Non-pigmented ciliary epithelial cell (primary cell): ENCODE results near the gene DDTL.
"Not testable (repeated sequence)": the region's sequence is repeated elsewhere in the genome, so short reads cannot be mapped to it uniquely, and the experiment has no call there.

Source experiments
- DNase-seq: peaks from one replicate; pipeline ENCODE4 v3.0.0-alpha.2; 2010; ENCODE audit warnings: low read depth

Gene DDTL

DNA sequence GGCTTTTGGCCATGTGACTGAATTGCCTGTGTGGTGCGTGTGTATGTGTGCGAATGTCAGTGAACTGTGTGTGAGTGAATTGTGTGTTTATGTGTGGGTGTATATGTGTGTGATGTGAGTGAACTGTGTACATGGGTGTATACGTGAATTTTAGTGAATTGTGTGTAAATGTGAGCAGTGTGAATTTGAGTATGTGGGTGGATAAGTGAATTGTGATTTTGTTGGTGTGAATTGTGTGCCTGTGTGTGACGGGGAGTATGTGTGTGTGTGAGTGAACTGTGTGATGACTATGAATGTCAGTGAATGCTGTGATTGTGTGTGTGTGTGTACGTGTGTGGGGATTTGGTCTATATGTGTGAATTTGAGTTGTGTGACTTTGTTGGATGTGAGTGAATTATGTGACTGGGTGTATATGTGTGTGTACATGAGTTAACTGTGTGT is 3.5 kb downstream of the DDTL start:
- DNase-seq = no peak

DNA sequence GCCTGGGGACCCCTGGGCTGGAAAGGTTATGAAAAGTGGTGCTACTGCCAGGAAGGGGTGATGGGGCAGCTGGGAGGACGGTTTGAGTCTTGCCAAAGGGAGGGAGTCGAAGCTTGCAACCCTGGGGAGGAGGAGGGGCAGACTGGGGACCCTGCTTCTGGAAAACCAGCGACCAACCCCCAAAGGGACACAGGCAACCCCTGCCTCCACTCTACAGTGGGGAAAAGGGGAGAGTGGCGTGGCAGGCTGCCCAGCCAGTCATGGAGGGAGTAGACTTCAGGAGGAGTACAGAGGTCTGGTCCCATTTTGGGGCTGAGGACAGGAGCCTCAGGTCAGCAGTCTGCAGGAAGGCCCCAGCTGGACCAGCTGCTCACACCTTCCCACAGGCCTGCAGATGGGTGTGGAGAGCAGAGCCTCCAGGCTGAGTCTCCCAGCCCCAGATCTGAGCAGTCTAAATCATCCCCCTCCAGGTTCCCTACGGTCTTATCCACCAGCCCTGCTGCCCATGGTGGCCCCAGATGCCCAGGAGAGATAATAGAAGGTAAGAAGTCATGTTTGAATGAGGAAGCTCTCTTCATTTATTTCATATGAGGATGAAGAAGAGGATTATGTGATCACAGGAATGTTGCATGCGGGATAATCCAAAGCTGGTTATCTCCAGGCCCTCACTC is 4.3 kb downstream of the DDTL start:
- no peak for DNase-seq

DNA sequence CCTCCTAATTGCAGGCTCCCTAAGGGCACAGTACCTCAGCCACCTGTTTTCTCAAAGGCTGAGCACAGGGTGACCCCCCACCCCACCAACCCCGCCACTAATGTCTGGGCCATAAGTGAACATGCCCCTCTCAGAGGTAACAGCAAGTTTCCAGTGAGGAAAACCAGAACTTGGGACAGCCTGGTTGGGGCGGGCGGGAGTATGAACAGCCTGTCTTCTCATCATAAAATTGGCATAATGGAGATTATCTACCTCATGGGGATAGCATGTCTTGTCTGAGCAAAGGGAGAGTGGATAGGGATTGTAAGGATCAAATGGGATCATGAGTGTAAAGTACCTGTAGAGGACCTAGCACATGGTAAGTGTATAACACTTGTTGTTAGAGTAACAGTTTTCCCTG is 5.2 kb downstream of the DDTL start:
- not testable (repeated sequence) for DNase-seq

DNA sequence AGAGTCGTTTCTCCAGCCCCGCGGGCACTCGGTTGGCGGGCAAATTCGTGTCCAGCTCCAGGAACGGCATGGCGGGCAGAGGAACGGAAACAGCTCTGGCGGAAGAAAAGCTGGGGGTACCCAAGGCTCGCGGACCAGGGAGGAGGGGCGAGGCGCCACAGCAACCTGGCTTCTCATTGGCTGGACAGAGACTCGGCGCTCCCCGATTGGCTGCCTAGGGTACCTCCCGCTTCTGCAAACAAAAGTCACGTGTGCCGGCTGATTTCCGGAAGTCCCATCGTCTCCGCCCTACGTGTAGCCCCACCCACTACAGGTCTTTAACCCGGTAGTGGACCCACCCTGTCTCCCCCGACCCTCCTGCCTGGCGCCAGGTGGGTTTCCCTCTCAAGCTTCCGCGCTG is 7.7 kb downstream of the DDTL start, which contains the start of gene DDT:
TSS of gene DDT (minus strand) at position 97 of the 400 bp plus-strand sequence. CDS start at position 70, 27 bp downstream.
- not testable (repeated sequence) for DNase-seq

DNA sequence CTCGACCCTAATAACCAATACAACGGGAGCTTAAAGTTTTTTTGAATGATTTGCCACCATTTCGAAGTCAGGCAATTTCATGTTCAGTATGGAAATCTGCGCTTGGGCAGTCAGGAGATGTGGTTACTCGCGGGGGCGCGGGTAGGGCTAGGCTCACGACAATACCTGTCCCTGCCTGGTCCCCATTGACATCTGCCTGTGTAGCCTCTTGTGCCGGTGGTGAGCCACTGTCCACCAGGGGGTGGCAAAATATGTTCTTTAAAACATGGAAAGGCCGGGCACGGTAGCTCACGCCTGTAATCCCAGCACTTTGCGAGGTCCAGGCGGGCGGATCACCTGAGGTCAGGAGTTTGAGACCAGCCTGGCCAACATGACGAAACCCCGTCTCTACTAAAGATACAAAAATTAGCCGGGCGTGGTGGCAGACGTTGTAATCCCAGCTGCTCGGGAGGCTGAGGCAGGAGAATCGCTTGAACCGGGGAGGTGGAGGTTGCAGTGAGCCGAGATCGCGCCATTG is 8.2 kb downstream of the DDTL start:
- not testable (repeated sequence) for DNase-seq

DNA sequence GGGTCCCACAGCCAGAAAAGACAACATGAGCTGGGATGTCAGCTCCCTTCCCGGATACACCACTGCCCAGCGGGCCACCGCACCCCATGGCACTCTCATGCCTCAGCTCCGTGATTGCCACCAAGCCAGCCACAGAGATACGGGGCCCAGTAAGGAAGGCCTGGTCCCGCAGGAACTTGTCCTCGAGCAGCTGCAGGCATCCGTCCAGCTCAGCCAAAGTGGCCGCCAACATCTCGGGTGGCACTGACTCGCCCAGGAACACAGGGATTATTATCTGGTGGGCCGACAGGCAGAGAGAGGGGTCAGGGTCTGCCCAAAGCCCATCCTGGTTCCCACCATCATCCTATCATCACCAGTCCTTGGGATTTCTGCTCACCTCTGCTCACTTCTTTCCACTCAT is 10.6 kb downstream of the DDTL start:
- DNase-seq = not testable (repeated sequence)

DNA sequence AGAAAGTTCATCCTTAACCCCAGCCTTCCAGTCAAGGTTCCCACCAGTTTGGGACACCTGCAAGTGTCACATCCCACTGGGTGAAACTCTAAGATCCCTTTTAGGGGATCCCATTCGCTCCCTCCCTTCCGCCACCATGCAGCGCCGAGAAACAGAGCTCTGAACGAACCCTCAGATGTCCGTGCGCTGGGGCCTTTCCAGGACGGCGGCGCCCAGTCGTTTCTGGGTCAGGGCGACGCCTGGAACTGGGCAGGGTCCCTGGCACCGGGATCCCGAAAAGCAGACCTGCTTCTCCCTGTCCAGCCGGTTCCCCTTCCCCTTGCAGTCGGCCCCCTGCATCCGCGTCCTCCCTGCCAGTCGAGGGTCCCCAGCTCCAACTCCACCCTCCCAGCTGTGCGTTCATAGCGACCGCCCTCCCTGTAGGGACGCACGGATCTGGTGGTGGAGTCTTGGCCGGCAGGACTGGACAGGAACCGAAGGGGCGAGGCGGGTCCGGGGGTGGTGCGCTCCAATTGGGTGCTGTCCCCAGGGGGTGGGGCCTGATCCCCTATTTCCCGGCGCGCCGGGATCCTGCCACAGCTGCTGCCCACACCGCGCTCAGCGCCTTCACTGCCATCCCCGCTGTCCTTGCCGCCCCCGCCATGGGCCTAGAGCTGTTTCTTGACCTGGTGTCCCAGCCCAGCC is 13.0 kb downstream of the DDTL start, which contains the start of gene GSTT2:
TSS of gene GSTT2 (plus strand) at position 578 of the 684 bp plus-strand sequence.
- not testable (repeated sequence) for DNase-seq

- DNase-seq = not testable (repeated sequence)
Measured at GRCh38 chr22:23980567-23980966, 13.9 kb downstream of the DDTL start.

DNA sequence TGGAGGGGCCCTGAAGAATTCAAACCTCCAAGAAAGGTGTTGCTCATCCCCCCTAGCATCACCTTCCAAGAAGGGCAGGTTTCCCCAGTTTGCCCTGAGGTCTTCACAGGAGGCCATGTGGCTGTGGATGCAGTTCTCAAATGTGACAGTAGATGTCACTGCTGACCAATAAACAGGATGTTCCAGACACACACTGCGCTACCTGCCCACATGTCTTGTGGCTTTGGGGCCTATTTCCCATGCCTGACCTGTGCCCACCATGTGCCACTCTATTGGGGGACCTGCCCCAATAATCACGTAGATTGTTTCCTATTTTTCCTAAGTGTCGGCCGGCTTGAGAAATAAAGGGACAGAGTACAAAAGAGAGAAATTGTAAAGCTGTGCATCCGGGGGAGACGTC is 17.7 kb downstream of the DDTL start:
- no peak for DNase-seq

GRCh38 chr22:23986089-23986488 is 19.4 kb downstream of the DDTL start:
- DNase-seq = not testable (repeated sequence)

DNA sequence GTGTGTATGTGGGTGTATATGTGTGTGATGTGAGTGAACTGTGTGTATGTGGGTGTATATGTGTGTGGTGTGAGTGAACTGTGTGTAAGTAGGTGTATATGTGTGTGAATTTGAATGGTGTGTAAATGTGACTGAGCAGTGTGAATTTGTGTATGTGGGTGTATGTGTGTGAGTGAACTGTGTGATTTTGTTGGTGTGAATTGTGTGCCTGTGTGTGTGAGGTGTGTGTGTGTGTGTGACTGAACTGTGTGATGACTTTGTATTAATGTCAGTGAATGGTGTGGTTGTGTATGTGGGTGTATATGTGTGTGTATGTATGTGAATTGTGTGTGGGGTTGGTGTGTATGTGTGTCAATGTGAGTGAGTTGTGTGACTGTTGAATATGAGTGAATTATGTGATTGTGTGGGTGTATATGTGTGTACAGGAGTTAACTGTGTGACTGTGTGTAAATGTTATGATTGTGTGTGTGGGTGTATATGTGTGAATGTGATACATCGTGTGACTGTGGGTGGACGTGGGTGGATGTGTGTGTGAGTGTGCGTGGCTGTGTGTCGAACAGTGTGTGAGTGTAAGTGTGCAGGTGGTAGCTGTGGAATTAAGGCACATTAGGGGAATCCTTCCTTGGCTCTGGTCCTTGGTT is 20.0 kb downstream of the DDTL start:
- DNase-seq = not testable (repeated sequence)

DNA sequence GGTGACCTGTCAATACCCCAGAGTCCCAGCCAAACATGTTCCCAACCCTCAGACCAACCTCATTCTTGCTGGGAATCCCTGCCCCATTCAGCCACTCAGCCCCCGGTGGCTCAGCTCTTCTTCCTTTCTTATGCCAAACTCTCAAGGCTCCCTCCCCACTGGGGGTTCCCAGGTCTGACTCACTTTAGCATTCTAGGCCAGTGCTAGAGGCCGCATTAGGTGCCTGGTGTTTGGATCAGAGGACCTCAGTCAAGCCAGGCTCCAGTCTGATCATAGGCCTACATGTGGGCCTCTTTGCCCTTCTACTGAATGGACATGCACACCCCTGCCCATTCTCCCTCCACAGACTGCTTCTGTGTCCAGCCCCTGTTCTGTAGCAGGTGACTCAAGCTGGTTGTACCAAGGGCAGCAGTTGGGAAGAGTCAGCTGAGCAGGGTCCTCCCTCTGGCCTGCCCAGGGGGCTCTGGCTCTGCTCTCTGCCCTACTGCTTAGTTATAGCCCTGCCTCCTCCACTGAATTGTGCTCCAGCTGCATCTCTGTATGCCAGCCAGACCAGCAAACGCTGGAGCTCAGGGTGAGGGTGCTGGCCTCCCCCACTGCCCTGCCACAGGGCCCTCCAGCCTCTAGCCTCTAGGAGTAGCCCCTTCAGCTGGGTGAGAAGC is 23.0 kb downstream of the DDTL start:
- not testable (repeated sequence) for DNase-seq

DNA sequence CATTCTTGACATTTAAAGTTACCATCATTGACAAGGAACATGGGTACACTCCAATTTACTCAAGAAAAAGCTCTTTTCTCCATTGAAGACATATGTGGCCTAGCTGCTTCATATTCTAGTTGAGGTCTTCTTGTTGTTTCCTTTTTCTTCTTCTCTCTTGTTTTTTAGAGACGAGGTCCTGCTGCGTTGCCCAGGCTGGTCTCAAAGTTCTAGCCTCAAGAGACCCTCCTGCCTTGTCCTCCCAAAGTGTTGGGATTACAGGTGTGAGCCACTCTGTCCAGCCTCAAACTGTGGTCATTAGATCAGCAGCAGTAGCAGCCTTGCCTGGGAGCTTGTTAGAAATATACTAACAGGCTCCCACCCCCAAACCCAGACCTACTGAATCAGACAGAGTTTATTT is 26.4 kb downstream of the DDTL start:
- DNase-seq = not testable (repeated sequence)

GRCh38 chr22:23993581-23994177 is 27.0 kb downstream of the DDTL start:
- not testable (repeated sequence) for DNase-seq

GRCh38 chr22:23997092-23997491 is 30.4 kb downstream of the DDTL start:
- DNase-seq = no peak

DNA sequence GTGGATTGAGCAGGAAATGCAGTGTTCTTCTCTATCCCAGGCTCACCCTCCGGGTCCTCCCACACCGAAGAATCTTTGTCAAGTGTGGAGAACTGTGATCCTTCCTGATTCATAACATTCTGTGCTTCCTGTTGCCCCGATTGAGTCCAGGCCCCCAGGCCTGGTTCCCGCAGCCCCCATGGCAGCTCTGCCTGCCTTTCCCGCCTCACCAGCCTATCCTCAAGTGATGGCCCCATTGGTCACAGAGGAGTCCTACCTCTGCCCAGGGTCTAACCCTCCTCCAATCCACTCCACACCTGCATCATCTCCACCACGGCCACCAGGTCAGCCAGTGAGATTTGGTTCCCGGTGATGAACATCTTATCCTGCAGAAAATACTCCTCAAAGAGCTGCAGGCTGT is 33.1 kb downstream of the DDTL start:
- DNase-seq = not testable (repeated sequence)

DNA sequence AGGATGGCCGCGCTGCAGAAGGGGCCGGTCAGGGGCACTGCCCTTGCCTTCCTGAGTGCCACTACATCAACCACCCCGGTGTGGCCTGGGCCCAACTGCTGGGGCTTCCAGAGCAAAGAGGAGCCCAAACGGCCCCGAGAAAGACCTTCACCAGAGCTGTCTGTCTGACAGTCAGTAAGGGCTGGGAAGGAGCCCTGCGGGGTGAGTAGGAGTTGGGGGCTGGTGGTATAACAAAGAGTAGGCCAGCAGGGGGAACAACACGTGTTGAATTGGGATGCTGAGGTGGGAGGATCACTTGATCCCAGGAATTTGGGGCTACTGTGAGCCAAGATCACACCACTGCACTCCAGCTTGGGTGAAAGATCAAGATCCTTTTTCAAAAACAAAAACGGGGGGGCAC is 34.6 kb downstream of the DDTL start:
- no peak for DNase-seq

DNA sequence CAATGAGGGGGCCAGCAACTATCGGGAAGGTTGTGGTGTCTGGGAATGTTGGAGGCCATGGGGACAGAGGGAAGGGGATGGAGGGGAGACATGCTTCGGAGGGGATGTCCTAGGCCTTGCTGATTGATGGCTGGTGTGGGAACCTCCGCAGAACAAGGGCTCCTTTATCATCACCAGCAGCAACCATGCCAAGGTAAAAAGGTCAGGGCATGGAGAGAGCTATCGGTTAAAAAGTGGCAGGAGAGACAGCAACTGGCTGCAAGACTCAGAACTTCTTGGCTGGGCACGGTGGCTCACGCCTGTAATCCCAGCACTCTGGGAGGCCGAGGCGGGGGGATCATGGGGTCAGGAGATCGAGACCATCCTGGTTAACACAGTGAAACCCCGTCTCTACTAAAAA is 35.6 kb downstream of the DDTL start:
- DNase-seq = no peak

DNA sequence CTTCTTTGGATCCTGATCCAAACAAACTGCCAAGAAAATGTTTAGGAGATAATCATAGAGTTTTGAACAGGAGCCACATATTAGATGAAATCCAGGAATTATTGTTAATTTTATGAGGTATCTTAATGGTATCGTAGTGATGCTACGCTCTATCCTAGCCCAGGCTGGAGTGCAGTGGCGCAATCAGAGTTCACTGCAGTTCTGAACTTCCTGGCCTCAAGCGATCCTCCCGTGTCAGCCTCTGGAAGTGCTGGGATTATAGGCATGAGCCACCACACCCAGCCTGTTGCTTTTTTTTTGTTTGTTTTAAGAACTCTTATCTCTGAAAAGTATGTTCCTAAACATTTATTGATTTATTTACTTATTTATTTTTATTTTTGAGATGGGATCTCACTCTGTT is 36.2 kb downstream of the DDTL start:
- no peak for DNase-seq

DNA sequence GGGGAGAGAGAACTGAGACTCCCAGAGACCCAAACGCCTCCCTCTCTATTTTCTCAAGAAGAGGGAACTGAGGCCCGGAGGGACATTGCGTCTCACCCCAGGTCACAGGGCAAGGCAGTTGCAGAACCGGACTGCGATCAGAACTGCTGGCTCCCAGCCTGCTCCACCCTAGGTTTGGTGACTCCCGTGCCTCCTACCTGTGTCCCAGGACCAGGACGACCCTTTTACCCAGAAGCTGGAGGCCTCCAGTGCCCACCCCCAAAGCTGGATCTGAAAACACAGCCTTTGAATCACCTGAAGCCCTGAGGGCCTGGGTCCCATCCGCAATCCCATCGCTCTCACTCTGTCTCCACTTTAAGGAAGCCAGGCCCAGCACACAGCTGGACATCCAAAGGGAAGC is 37.2 kb downstream of the DDTL start:
- DNase-seq = no peak

GRCh38 chr22:24005201-24005600 is 38.5 kb downstream of the DDTL start, which contains the start of gene GSTT4:
Gene GSTT4 (minus strand): TSS chr22:24005453. CDS start chr22:24005356, 97 bp downstream.
- no peak for DNase-seq
